ENCODE results near the gene A2M. TPM values are rescaled to one million over a fixed set of nuclear protein-coding genes. Genes with fewer than 3 reads are reported as not detected.

Gene A2M
- total RNA-seq, 1 experiment from 2014 or later: 1.2 TPM

DNA sequence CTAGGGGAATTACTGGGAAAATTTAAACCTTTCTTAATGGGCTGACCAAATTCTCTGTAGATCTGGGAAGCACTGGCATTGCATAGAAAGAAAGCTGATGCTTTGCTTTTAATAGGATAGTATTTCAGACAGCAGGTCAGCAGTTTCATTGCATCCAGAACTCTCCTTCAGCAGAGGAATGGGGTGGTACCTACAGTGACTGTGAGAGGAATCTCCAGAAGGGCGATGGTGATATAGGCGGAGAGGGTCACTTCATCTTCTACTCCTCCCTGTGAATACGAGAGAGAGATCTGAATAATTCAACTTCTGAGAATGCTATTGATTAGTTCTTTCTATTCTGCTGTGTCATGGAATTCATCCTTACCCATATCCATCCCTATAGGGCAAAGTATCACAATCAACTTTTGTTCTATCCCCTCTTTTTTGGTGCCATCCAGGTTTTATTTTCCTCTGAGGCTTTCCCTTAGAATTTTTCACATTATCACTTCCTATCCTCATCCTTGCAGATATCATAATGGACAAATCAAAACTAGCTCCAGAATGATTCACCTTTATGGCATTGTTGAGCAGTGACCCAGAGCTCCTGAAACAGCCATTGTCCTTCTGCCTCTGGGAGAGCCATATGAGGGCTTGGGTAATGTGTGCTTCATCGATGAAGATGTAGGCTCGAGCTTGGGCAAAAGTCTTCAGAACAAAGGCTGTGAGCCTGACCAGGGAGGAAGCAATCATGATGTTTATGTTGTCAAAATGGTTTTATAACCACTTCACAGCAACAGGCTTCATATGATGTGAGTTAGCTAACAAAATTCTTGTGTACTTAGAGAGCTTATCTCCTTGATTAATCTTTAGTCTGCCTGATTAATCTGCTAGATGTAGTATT, 38.3 kb downstream of the A2M start:
- H3K79me2 ChIP-seq (ENCODE audit: insufficient read depth, low read length): no peaks in the 10 kb centered on the region
- no peak overlapping the region for H2BK20ac ChIP-seq (ENCODE audit: low read depth, low read length, poor library complexity, severe bottlenecking)
- no peak overlapping the region for H3K23ac ChIP-seq (ENCODE audit: insufficient read length, low read depth, low read length)
- no peak overlapping the region for H2AFZ ChIP-seq (ENCODE audit: low read length)
- Mint-ChIP-seq H3K4me1 (no peaks in the 10 kb centered on the region), H3K36me3 (ENCODE audit: insufficient read depth in 1 of 3, low read depth in 3 of 3) (peaks cover 0 to 8% (median 0%) of the 10 kb centered on the region in 3 experiments; a peak in 3 of 7 replicates), H3K9me3 (peaks cover 4 to 9% of the 10 kb centered on the region in 2 experiments; a peak in 4 of 5 replicates), H3K27ac (no peak overlapping the region), H3K4me3 (no peak overlapping the region), H3K27me3 (ENCODE audit: low read depth) (no peaks in the 10 kb centered on the region)
- H3K4ac ChIP-seq (ENCODE audit: low read depth, low read length): no peak overlapping the region
- H3K9me3 ChIP-seq (ENCODE audit: control insufficient read depth, low read depth, low read length): no peaks in the 10 kb centered on the region
- DNase-seq: no peak
- no CpG with 5 or more reads among the region's 5 CpGs for WGBS (ENCODE audit: extremely low coverage, insufficient read length, low lambda C conversion rate)
- no peaks in the 10 kb centered on the region for H3K79me1 ChIP-seq (ENCODE audit: insufficient read depth, low read depth, low read length, poor library complexity, severe bottlenecking)
- no peak overlapping the region for H2BK12ac ChIP-seq (ENCODE audit: insufficient read length, low read depth, low read length)
- H4K20me1 ChIP-seq (ENCODE audit: control insufficient read depth, insufficient read depth, insufficient read length): no peaks in the 10 kb centered on the region
- H3K4me1 ChIP-seq (ENCODE audit: insufficient read depth, low read length): no peaks in the 10 kb centered on the region
- H3K9ac ChIP-seq (ENCODE audit: extremely low read depth, insufficient read length, low read length): no peak overlapping the region
- H3T11ph ChIP-seq (ENCODE audit: low read length): no peak overlapping the region
- H2BK120ac ChIP-seq (ENCODE audit: low read depth, low read length, poor library complexity, severe bottlenecking): no peak overlapping the region
- H2BK15ac ChIP-seq (ENCODE audit: low read depth, low read length): no peak overlapping the region
- no peak overlapping the region for H4K5ac ChIP-seq (ENCODE audit: insufficient read length, low read depth, low read length)
- no peak overlapping the region for H4K8ac ChIP-seq (replicated peaks; ENCODE audit: insufficient read length, low read depth, low read length)
- H3K56ac ChIP-seq (ENCODE audit: insufficient read length, low read depth, low read length): no peak overlapping the region
- H3K18ac ChIP-seq (ENCODE audit: insufficient read length, low read depth, low read length): no peak overlapping the region
- H2AK5ac ChIP-seq (ENCODE audit: insufficient read length, low read length): no peak overlapping the region
- H2BK5ac ChIP-seq (ENCODE audit: insufficient read length, low read length): no peak overlapping the region
- H4K91ac ChIP-seq (ENCODE audit: insufficient read length, low read depth, low read length): no peak overlapping the region
- H3K4me2 ChIP-seq (ENCODE audit: insufficient read depth, insufficient read length, low read length): no peak overlapping the region
- no peak overlapping the region for H3K14ac ChIP-seq (ENCODE audit: insufficient read depth, low read length)
- no peaks in the 10 kb centered on the region for H3K27me3 ChIP-seq (ENCODE audit: insufficient read depth, low read length)
- H3K23me2 ChIP-seq (ENCODE audit: insufficient read length, low read depth, low read length, poor library complexity, severe bottlenecking): no peaks in the 10 kb centered on the region
- TF ChIP-seq, protein P1, sequence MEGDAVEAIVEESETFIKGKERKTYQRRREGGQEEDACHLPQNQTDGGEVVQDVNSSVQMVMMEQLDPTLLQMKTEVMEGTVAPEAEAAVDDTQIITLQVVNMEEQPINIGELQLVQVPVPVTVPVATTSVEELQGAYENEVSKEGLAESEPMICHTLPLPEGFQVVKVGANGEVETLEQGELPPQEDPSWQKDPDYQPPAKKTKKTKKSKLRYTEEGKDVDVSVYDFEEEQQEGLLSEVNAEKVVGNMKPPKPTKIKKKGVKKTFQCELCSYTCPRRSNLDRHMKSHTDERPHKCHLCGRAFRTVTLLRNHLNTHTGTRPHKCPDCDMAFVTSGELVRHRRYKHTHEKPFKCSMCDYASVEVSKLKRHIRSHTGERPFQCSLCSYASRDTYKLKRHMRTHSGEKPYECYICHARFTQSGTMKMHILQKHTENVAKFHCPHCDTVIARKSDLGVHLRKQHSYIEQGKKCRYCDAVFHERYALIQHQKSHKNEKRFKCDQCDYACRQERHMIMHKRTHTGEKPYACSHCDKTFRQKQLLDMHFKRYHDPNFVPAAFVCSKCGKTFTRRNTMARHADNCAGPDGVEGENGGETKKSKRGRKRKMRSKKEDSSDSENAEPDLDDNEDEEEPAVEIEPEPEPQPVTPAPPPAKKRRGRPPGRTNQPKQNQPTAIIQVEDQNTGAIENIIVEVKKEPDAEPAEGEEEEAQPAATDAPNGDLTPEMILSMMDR (conservative IDR thresholded peaks at IDR 0.05): no peak
- H3K27ac ChIP-seq (ENCODE audit: insufficient read length, low read depth, low read length): no peak overlapping the region

Data from H9 (cell line).